Esophagus squamous epithelium (tissue), 5 donors: ENCODE data around the gene IFIT1B. TPM values are rescaled to one million over a fixed set of nuclear protein-coding genes. Genes with fewer than 3 reads are reported as not detected.

ENCODE experiments used
- DNase-seq: peaks from one replicate; lab custom pipeline; 2025; lab: John Stamatoyannopoulos, UW
- H3K27ac ChIP-seq, 4 donors: fragments of 200-600 bp; sonication (generic); one replicate each; pipeline ENCODE4 v1.5.1; 2016 to 2019; ENCODE audit warnings: mild to moderate bottlenecking in 1 of 4
- H3K27me3 ChIP-seq, 4 donors: fragments of 200-600 bp; sonication (generic); 1 replicate in 3 of 4; 2 replicates in 1 of 4; pipeline versions ENCODE4 v1.5.1 to v1.6.0; 2017 to 2021; ENCODE audit warnings: antibody characterized with exemption in 1 of 4
- H3K36me3 ChIP-seq, 3 donors: fragments of 200-600 bp; sonication (generic); one replicate each; pipeline ENCODE4 v1.5.1; 2016 to 2019
- H3K4me1 ChIP-seq, 3 donors: fragments of 200-600 bp; sonication (generic); one replicate each; pipeline ENCODE4 v1.5.1; 2017 to 2019
- H3K4me3 ChIP-seq, 4 donors: fragments of 200-600 bp; sonication (generic); 1 replicate in 3 of 4; 2 replicates in 1 of 4; pipeline ENCODE4 v1.5.1; 2016 to 2019; ENCODE audit warnings: mild to moderate bottlenecking in 2 of 4, moderate library complexity in 1 of 4
- H3K9me3 ChIP-seq, 3 donors: fragments of 200-600 bp; sonication (generic); one replicate each; pipeline ENCODE4 v1.5.1; 2016 to 2019
- POLR2A ChIP-seq, 4 donors: fragments of 450-650 bp; IDR thresholded peaks; one replicate each; pipeline ENCODE4 v1.6.1; 2017; ENCODE audit warnings: antibody characterized with exemption in 4 of 4, mild to moderate bottlenecking in 4 of 4, moderate library complexity in 3 of 4
- WGBS, 2 donors: methylation state at CpG; one replicate each; pipeline ENCODE4 v1.1.5; 2018; 5-methylcytosine and 5-hydroxymethylcytosine counted together
- intact Hi-C: fragments of 100-400 bp; cut with DNase I; formaldehyde crosslinking; loops from one replicate; pipeline ENCODE4 v1.15.0; 2022
- total RNA-seq, 4 donors: library from RNA; depleted of rRNA; stranded (reverse); fragments of >200 nt; gene quantifications; one replicate each; pipeline ENCODE4 v1.1.0, GENCODE V29; 2016
- TF ChIP-seq, protein P1 (sequence below), 6 experiments: fragments of 450-650 bp in 4 of 6; fragments of 200-600 bp in 2 of 6; sonication (generic) in 2 of 6; IDR thresholded peaks; one replicate each; pipeline ENCODE4 v1.5.1; 2016 to 2019; ENCODE audit warnings: antibody characterized with exemption in 6 of 6, mild to moderate bottlenecking in 4 of 6, moderate library complexity in 4 of 6
- donor health status: DM: yes; HTN: yes; CAD: no.

The IFIT1B gene
- total RNA-seq, 4 donors from 2014 or later, result not detected

DNA sequence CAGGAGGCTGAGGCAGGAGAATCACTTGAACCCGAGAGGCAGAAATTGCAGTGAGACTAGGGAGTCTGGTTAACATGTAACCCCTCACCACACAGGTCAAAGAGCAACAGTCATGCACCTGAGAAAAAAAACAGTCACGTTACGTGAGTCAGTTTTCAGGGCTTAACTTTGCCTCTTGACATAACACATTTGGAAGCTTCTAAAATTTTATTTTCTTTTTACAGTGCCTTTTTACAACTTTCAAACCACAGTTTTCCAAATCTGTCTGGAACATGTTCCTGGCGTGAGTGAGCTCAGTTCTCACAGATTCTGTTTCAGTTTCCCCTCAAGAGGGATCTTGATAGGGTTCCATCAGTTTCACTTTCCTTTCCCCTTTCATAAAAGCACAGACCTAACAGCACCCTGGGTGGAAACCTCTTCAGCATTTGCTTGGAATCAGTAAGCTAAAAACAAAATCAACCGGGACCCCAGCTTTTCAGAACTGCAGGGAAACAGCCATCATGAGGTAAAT is 45.7 kb upstream of the IFIT1B start:
- peak overlapping the region; percentile 11 to 57 (median 32) for H3K4me3 ChIP-seq
- TF ChIP-seq, protein P1, sequence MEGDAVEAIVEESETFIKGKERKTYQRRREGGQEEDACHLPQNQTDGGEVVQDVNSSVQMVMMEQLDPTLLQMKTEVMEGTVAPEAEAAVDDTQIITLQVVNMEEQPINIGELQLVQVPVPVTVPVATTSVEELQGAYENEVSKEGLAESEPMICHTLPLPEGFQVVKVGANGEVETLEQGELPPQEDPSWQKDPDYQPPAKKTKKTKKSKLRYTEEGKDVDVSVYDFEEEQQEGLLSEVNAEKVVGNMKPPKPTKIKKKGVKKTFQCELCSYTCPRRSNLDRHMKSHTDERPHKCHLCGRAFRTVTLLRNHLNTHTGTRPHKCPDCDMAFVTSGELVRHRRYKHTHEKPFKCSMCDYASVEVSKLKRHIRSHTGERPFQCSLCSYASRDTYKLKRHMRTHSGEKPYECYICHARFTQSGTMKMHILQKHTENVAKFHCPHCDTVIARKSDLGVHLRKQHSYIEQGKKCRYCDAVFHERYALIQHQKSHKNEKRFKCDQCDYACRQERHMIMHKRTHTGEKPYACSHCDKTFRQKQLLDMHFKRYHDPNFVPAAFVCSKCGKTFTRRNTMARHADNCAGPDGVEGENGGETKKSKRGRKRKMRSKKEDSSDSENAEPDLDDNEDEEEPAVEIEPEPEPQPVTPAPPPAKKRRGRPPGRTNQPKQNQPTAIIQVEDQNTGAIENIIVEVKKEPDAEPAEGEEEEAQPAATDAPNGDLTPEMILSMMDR (IDR thresholded peaks at IDR 0.05), result no peak
- TF ChIP-seq POLR2A (IDR thresholded peaks at IDR 0.05), result no peak
- H3K4me1 ChIP-seq, result peaks cover 26 to 82% (median 46%) of the 10 kb centered on the region in 3 donors
- H3K36me3 ChIP-seq, result peaks cover 0 to under 1% (median 0%) of the 10 kb centered on the region in 3 donors
- no peak for DNase-seq
- intact Hi-C loops, result no loop called here
- no peaks in the 10 kb centered on the region for H3K27me3 ChIP-seq
- H3K27ac ChIP-seq, result peak overlapping the region; percentile 68 to 80 (median 76)
- H3K9me3 ChIP-seq, result no peaks in the 10 kb centered on the region
- WGBS, 2 donors, result 3 to 10% methylated on average over 5 of the region's 5 CpGs

- Histone ChIP-seq H3K27me3 (no peaks in the 10 kb centered on the region), H3K4me1 (peaks cover 21 to 57% (median 34%) of the 10 kb centered on the region in 3 donors), H3K4me3 (no peak overlapping the region), H3K9me3 (no peaks in the 10 kb centered on the region), H3K36me3 (peaks cover 0 to 25% (median 0%) of the 10 kb centered on the region in 3 donors), H3K27ac (no peak overlapping the region)
- 90 to 94% methylated on average over 3 of the region's 3 CpGs for WGBS, 2 donors
- intact Hi-C loops, result no loop called here
- no peak for TF ChIP-seq POLR2A (IDR thresholded peaks at IDR 0.05)
- TF ChIP-seq, protein P1 (IDR thresholded peaks at IDR 0.05), result no peak
- no peak for DNase-seq
Measured at GRCh38 chr10:89335226-89335625, 42.6 kb upstream of the IFIT1B start.

- H3K9me3 ChIP-seq, result no peaks in the 10 kb centered on the region
- intact Hi-C loops, result no loop called here
- 86 to 87% methylated on average over 3 of the region's 3 CpGs for WGBS, 2 donors
- no peaks in the 10 kb centered on the region for H3K27me3 ChIP-seq
- DNase-seq, result no peak
- H3K4me1 ChIP-seq, result peaks cover 21 to 49% (median 27%) of the 10 kb centered on the region in 3 donors
- no peak overlapping the region for H3K4me3 ChIP-seq
- H3K36me3 ChIP-seq, result peaks cover 0 to 25% (median 0%) of the 10 kb centered on the region in 3 donors
- no peak for TF ChIP-seq POLR2A (IDR thresholded peaks at IDR 0.05)
- TF ChIP-seq, protein P1 (IDR thresholded peaks at IDR 0.05), result no peak
- no peak overlapping the region for H3K27ac ChIP-seq
Measured at GRCh38 chr10:89336241-89336640, 41.6 kb upstream of the IFIT1B start.

GRCh38 chr10:89337484-89337883 is 40.4 kb upstream of the IFIT1B start:
- no peak for DNase-seq
- TF ChIP-seq, protein P1 (IDR thresholded peaks at IDR 0.05), result no peak
- 60 to 63% methylated on average over 6 of the region's 6 CpGs for WGBS, 2 donors
- Histone ChIP-seq H3K4me1 (peaks cover 18 to 41% (median 27%) of the 10 kb centered on the region in 3 donors), H3K27me3 (no peaks in the 10 kb centered on the region), H3K9me3 (no peaks in the 10 kb centered on the region), H3K36me3 (peaks cover 0 to 25% (median 0%) of the 10 kb centered on the region in 3 donors), H3K4me3 (no peak overlapping the region), H3K27ac (no peak overlapping the region)
- intact Hi-C loops, result no loop called here

- Histone ChIP-seq H3K27me3 (no peaks in the 10 kb centered on the region), H3K36me3 (peaks cover 0 to 25% (median 0%) of the 10 kb centered on the region in 3 donors), H3K27ac (no peak overlapping the region), H3K4me1 (peaks cover 6 to 34% (median 15%) of the 10 kb centered on the region in 3 donors), H3K9me3 (no peaks in the 10 kb centered on the region), H3K4me3 (no peak overlapping the region)
- DNase-seq, result no peak
- 97 to 98% methylated on average over 3 of the region's 3 CpGs for WGBS, 2 donors
- TF ChIP-seq POLR2A (IDR thresholded peaks at IDR 0.05), result no peak
- TF ChIP-seq, protein P1 (IDR thresholded peaks at IDR 0.05), result no peak
- intact Hi-C loops, result no loop called here
Measured at GRCh38 chr10:89338713-89339112, 39.1 kb upstream of the IFIT1B start.
